Pancreas (tissue), 10 donors: ENCODE results near the gene AK2. TPM values are rescaled to one million over a fixed set of nuclear protein-coding genes. Genes with fewer than 3 reads are reported as not detected.

Experiments
- ATAC-seq, 4 donors: fragments of 200-7000 bp; cut with Tn5 transposase; one replicate each; pipeline versions ENCODE4 v1.8.0 to v1.9.1; 2020; ENCODE audit warnings: mild to moderate bottlenecking in 4 of 4, moderate library complexity in 4 of 4
- DNase-seq, 6 donors: peaks; one replicate each; pipeline ENCODE4 v3.0.0-alpha.2; 2020
- FAIRE-seq: peaks from 2 replicates; lab custom pipeline; 2012; peaks lifted over from hg19 to GRCh38; lab: Jason Lieb, UNC
- H3K27ac ChIP-seq, 4 donors: fragments of 200-600 bp; sonication (generic); 1 replicate in 3 of 4; 2 replicates in 1 of 4; pipeline versions ENCODE4 v1.5.0 to v1.8.0; 2020
- H3K27me3 ChIP-seq, 4 donors: fragments of 200-600 bp; one replicate each; pipeline ENCODE4 v1.8.0; 2021
- H3K36me3 ChIP-seq, 3 donors: fragments of 200-600 bp; sonication (generic) in 1 of 3; one replicate each; pipeline versions ENCODE4 v1.5.0 to v1.8.0; 2020 to 2021
- H3K4me1 ChIP-seq, 3 donors: fragments of 200-600 bp; one replicate each; pipeline ENCODE4 v1.8.0; 2021
- H3K4me3 ChIP-seq, 4 donors: fragments of 200-600 bp; sonication (generic) in 2 of 4; one replicate each; pipeline versions ENCODE4 v1.5.0 to v1.8.0; 2020 to 2021
- H3K9me3 ChIP-seq, 4 donors: fragments of 200-600 bp; one replicate each; pipeline ENCODE4 v1.8.0; 2021
- WGBS, 2 donors: extraction: QIAGEN DNeasy Blood & Tissue Kit; methylation state at CpG; one replicate each; pipeline ENCODE4 v1.1.7; 2013; 5-methylcytosine and 5-hydroxymethylcytosine counted together
- intact Hi-C, 3 donors: fragments of 100-400 bp; cut with DNase I; formaldehyde crosslinking; loops; one replicate each; pipeline versions ENCODE4 v1.11.1 to v1.14.2; 2022
- polyA plus RNA-seq, 2 donors: library from polyadenylated mRNA; stranded (reverse); fragments of 200-250 nt; gene quantifications; one replicate each; pipeline ENCODE4 v1.2.3, GENCODE V29; 2013
- total RNA-seq, 6 donors: library from RNA; stranded (reverse); fragmentation: NEBNext Ultra II Directional in 4 of 6; extraction: Animal tissue kit (Norgen Biotek cat#: 25700) in 4 of 6; gene quantifications; one replicate each; pipeline versions ENCODE4 v1.2.1 to v1.2.4, GENCODE V29; 2021 to 2023
- TF ChIP-seq, protein P1 (sequence below), 4 donors: fragments of 200-600 bp; sonication (generic) in 3 of 4; IDR thresholded peaks; one replicate each; pipeline versions ENCODE4 v1.5.0 to v1.8.0; 2021; ENCODE audit warnings: antibody characterized with exemption in 4 of 4
- donor health status: healthy with polysubstance abuse.
- donor health status: DM: no; HTN: no; CAD: no; lungs with moderate emphysema.
- donor health status: DM: no; HTN: no; CAD: no.
- donor health status: control.
- donor health status: control.
- donor health status: Bipolar disorder and iron deficiency.
- donor health status: DM: yes; HTN: yes; CAD: no.
- donor health status: DM: no; HTN: no; CAD: no.
- donor health status: DM: no; HTN: no; CAD: no.
- donor health status: DM: yes; HTN: yes; CAD: no.

Gene AK2
- total and polyA plus RNA-seq, 8 donors, result 40.5 to 78.7 (median 61.4) TPM

DNA sequence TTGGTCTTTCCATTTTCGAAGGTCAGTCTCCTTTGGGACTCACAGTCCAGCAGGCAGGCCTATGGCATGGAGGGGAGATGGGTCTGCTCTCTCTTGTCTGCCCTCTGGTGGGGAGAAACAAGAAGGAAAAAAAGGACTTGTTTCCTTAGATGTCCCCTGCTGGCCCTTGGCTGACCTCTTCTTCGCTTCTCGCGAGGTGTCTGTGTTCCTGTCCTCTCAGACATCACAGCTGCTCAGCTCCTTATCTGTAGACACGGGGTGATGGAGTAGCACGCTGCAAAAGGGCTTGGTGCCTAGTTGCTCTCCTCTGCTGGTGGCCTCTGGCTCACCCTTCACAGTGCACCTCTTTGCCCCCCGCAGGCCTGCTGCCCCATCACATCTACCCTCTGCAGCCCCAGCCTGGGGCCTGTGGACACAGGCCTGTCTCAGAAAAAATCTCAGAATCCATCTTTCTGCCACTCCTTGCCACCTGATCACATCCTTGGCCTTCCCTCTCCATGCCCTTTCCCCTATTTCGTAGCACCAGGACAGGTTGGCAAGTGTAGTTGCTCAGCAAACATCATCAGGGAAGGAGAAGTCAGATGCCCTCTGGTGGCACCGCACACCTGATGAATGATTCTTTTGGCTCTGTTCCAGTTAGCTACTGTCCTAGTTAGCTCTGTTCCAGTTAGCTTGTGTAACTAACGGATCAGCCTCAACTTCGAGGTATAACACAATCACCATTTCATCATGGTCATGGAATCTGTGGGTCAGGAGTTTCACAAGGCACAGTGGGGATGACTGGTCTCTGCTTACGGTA lies 18.7 kb upstream of the AK2 start:
- peak; percentile 92 to 98 (median 96) for ATAC-seq
- Histone ChIP-seq H3K27me3 (no peaks in the 10 kb centered on the region), H3K36me3 (no peaks in the 10 kb centered on the region), H3K27ac (peak overlapping the region in 1 of 4 donors; percentile 22), H3K4me3 (no peak overlapping the region), H3K9me3 (no peaks in the 10 kb centered on the region), H3K4me1 (peaks cover 0 to 6% (median 0%) of the 10 kb centered on the region in 3 donors)
- FAIRE-seq, result no peak
- peak in 4 of 6 donors; percentile 51 to 74 (median 64) for DNase-seq
- 30 to 32% methylated on average over 12 of the region's 12 CpGs for WGBS, 2 donors
- TF ChIP-seq, protein P1, sequence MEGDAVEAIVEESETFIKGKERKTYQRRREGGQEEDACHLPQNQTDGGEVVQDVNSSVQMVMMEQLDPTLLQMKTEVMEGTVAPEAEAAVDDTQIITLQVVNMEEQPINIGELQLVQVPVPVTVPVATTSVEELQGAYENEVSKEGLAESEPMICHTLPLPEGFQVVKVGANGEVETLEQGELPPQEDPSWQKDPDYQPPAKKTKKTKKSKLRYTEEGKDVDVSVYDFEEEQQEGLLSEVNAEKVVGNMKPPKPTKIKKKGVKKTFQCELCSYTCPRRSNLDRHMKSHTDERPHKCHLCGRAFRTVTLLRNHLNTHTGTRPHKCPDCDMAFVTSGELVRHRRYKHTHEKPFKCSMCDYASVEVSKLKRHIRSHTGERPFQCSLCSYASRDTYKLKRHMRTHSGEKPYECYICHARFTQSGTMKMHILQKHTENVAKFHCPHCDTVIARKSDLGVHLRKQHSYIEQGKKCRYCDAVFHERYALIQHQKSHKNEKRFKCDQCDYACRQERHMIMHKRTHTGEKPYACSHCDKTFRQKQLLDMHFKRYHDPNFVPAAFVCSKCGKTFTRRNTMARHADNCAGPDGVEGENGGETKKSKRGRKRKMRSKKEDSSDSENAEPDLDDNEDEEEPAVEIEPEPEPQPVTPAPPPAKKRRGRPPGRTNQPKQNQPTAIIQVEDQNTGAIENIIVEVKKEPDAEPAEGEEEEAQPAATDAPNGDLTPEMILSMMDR (IDR thresholded peaks at IDR 0.05), result peak; percentile 41 to 56 (median 50)
- intact Hi-C loops, result loop anchor here in 2 of 3 donors (5.0 to 10.0 kb wide), 2 partner anchors 123 to 131 kb away; no protein-coding TSS in a partner anchor

DNA sequence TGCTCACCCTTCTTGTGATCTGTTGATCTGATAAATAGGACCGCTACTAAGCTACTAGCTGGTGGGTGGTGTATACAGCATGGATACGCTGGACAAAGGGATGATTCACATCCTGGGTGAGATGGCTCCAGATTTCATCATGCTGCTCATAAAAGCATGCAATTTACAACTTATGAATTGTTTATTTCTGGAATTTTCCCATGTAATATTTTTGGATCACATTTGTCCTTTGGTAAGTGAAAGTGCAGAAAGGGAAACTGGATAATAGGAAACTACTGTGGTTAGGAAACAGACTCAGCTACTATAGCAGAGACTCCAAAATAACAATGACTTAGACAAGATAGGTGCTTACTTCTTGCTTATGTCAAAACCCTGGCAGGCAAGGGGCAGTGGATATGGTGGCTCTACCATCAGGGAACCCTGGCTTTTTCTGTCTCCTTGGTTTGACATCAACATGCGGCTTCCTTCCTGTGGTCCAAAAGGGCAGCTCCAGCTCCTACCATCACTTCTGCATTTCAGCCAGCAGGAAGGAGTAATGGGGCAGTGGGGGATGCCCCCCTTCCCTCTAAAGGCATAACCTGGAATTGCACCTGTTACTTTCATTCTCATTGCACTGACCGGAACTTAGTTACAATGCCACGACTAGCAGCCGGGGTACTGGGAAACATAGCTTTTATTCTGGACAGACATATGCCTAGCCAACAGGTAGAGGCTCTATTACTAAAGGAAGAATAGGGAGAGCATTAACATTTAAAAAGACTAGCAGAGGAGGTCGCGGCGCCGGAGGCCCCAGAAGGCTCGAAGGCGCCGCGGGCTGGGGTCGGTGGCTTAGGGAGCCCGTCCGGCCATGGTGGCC lies 13.8 kb upstream of the AK2 start:
- DNase-seq (no peak), FAIRE-seq (no peak), ATAC-seq (peak in 1 of 4 donors; percentile 54)
- peaks cover 0 to 5% (median 0%) of the 10 kb centered on the region in 3 donors for H3K4me1 ChIP-seq
- 75 to 86% methylated on average over 10 to 16 of the region's 17 CpGs for WGBS, 2 donors
- TF ChIP-seq, protein P1 (IDR thresholded peaks at IDR 0.05), result no peak
- H3K27me3 ChIP-seq, result no peaks in the 10 kb centered on the region
- no peak overlapping the region for H3K27ac ChIP-seq
- no peaks in the 10 kb centered on the region for H3K9me3 ChIP-seq
- H3K4me3 ChIP-seq, result no peak overlapping the region
- intact Hi-C loops, result loop anchor here in 1 of 3 donors (10.0 kb wide), 1 partner anchor 126 kb away; no protein-coding TSS in a partner anchor
- H3K36me3 ChIP-seq, result no peaks in the 10 kb centered on the region

DNA sequence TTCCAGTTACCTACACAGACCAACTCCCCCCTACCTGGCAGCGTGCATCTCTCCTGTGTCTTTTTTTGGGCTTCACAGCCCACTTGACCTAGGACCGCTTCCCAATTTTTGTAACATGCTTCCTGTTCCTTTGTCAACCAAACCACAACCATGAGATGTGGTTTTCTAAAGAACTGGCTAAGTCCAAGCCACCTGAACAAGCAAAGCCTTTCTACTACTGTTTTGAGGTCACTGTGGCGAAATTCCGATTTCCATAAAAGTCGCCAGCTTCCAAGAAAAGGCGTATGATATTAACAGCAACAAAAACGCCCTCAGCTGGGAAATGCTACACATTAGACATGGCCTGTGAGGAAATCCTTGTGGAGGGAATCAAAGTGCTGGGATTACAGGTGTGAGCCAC lies 12.7 kb upstream of the AK2 start:
- Histone ChIP-seq H3K36me3 (no peaks in the 10 kb centered on the region), H3K4me1 (no peaks in the 10 kb centered on the region), H3K9me3 (no peaks in the 10 kb centered on the region), H3K27me3 (no peaks in the 10 kb centered on the region), H3K27ac (no peak overlapping the region), H3K4me3 (no peak overlapping the region)
- FAIRE-seq (no peak), DNase-seq (no peak), ATAC-seq (no peak)
- TF ChIP-seq, protein P1 (IDR thresholded peaks at IDR 0.05), result no peak
- intact Hi-C loops, result no loop called here
- 83 to 90% methylated on average over 7 of the region's 7 CpGs for WGBS, 2 donors

DNA sequence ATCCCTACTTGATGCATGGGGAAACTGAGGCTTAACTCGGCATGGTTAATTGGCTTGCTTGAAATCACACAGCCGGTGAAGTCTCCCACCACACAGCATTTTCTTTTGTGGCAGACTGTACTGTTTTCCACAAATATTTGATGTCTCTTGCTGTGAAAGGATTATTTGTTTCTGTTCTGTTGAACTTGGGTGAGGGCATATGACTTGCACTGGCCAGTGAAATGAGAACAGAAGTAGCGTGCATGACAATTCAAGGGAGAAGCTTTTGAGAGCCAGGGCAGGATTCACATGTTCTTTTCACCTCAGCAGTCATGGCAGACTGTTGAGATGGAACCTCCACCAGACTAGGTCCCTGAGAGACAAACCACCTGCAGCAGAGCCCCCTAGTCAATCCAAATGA lies 11.7 kb upstream of the AK2 start:
- Histone ChIP-seq H3K36me3 (no peaks in the 10 kb centered on the region), H3K27me3 (no peaks in the 10 kb centered on the region), H3K27ac (no peak overlapping the region), H3K9me3 (no peaks in the 10 kb centered on the region), H3K4me3 (no peak overlapping the region), H3K4me1 (no peaks in the 10 kb centered on the region)
- DNase-seq, result no peak
- no peak for FAIRE-seq
- 74 to 82% methylated on average over 3 of the region's 3 CpGs for WGBS, 2 donors
- TF ChIP-seq, protein P1 (IDR thresholded peaks at IDR 0.05), result no peak
- ATAC-seq, result no peak
- intact Hi-C loops, result no loop called here
